ENCODE measurements around the gene REEP1. TPM values are rescaled to one million over a fixed set of nuclear protein-coding genes. Genes with fewer than 3 reads are reported as not detected.

The REEP1 gene
- polyA plus RNA-seq, 2 donors, result 2.6 to 2.9 TPM

GRCh38 chr2:86189782-86190416 is 147.5 kb downstream of the REEP1 start:
- Histone ChIP-seq H3K36me3 (ENCODE audit: control insufficient read depth in 2 of 2, insufficient read depth in 2 of 2, low read length in 1 of 2) (peaks cover 2 to 4% of the 10 kb centered on the region in 2 donors), H3K4me1 (ENCODE audit: control insufficient read depth in 2 of 2, insufficient read depth in 2 of 2, low read length in 1 of 2) (peaks cover 0 to 6% of the 10 kb centered on the region in 2 donors), H3K9me3 (ENCODE audit: control insufficient read depth in 2 of 2, insufficient read depth in 1 of 2, low read depth in 1 of 2, low read length in 1 of 2) (no peaks in the 10 kb centered on the region), H3K27ac (ENCODE audit: low read depth in 2 of 2, low read length in 1 of 2) (no peak overlapping the region), H3K27me3 (ENCODE audit: control insufficient read depth in 1 of 2, insufficient read depth in 2 of 2, low read length in 2 of 2) (no peaks in the 10 kb centered on the region), H3K4me3 (ENCODE audit: low read depth in 1 of 2, low read length in 2 of 2) (no peak overlapping the region)
- WGBS, 2 donors, result 70 to 85% methylated on average over 7 of the region's 7 CpGs

- Histone ChIP-seq H3K9me3 (ENCODE audit: control insufficient read depth in 2 of 2, insufficient read depth in 1 of 2, low read depth in 1 of 2, low read length in 1 of 2) (no peaks in the 10 kb centered on the region), H3K27ac (ENCODE audit: low read depth in 2 of 2, low read length in 1 of 2) (no peak overlapping the region), H3K4me1 (ENCODE audit: control insufficient read depth in 2 of 2, insufficient read depth in 2 of 2, low read length in 1 of 2) (peaks cover 0 to 3% of the 10 kb centered on the region in 2 donors), H3K27me3 (ENCODE audit: control insufficient read depth in 1 of 2, insufficient read depth in 2 of 2, low read length in 2 of 2) (no peaks in the 10 kb centered on the region), H3K4me3 (ENCODE audit: low read depth in 1 of 2, low read length in 2 of 2) (no peak overlapping the region), H3K36me3 (ENCODE audit: control insufficient read depth in 2 of 2, insufficient read depth in 2 of 2, low read length in 1 of 2) (peaks cover 0 to 2% of the 10 kb centered on the region in 2 donors)
Observed at GRCh38 chr2:86186431-86186830, 151.0 kb downstream of the REEP1 start.

- Histone ChIP-seq H3K27ac (ENCODE audit: low read depth in 2 of 2, low read length in 1 of 2) (no peak overlapping the region), H3K36me3 (ENCODE audit: control insufficient read depth in 2 of 2, insufficient read depth in 2 of 2, low read length in 1 of 2) (peaks cover 0 to 2% of the 10 kb centered on the region in 2 donors), H3K9me3 (ENCODE audit: control insufficient read depth in 2 of 2, insufficient read depth in 1 of 2, low read depth in 1 of 2, low read length in 1 of 2) (no peaks in the 10 kb centered on the region), H3K4me3 (ENCODE audit: low read depth in 1 of 2, low read length in 2 of 2) (no peak overlapping the region), H3K27me3 (ENCODE audit: control insufficient read depth in 1 of 2, insufficient read depth in 2 of 2, low read length in 2 of 2) (no peaks in the 10 kb centered on the region), H3K4me1 (ENCODE audit: control insufficient read depth in 2 of 2, insufficient read depth in 2 of 2, low read length in 1 of 2) (peaks cover 0 to 3% of the 10 kb centered on the region in 2 donors)
- WGBS, 2 donors, result 37 to 46% methylated on average over 1 of the region's 1 CpG
Observed at GRCh38 chr2:86185517-86186212, 151.8 kb downstream of the REEP1 start.

- no peaks in the 10 kb centered on the region for H3K4me1 ChIP-seq (ENCODE audit: control insufficient read depth in 2 of 2, insufficient read depth in 2 of 2, low read length in 1 of 2)
- no peaks in the 10 kb centered on the region for H3K9me3 ChIP-seq (ENCODE audit: control insufficient read depth in 2 of 2, insufficient read depth in 1 of 2, low read depth in 1 of 2, low read length in 1 of 2)
- H3K27ac ChIP-seq (ENCODE audit: low read depth in 2 of 2, low read length in 1 of 2), result no peak overlapping the region
- H3K4me3 ChIP-seq (ENCODE audit: low read depth in 1 of 2, low read length in 2 of 2), result no peak overlapping the region
- H3K36me3 ChIP-seq (ENCODE audit: control insufficient read depth in 2 of 2, insufficient read depth in 2 of 2, low read length in 1 of 2), result peaks cover 0 to 7% of the 10 kb centered on the region in 2 donors
- H3K27me3 ChIP-seq (ENCODE audit: control insufficient read depth in 1 of 2, insufficient read depth in 2 of 2, low read length in 2 of 2), result no peaks in the 10 kb centered on the region
Observed at GRCh38 chr2:86176597-86176996, 160.8 kb downstream of the REEP1 start.

- 95 to 100% methylated on average over 1 of the region's 1 CpG for WGBS, 2 donors
- H3K9me3 ChIP-seq (ENCODE audit: control insufficient read depth in 2 of 2, insufficient read depth in 1 of 2, low read depth in 1 of 2, low read length in 1 of 2), result no peaks in the 10 kb centered on the region
- H3K27me3 ChIP-seq (ENCODE audit: control insufficient read depth in 1 of 2, insufficient read depth in 2 of 2, low read length in 2 of 2), result no peaks in the 10 kb centered on the region
- peaks cover 0 to 7% of the 10 kb centered on the region in 2 donors for H3K36me3 ChIP-seq (ENCODE audit: control insufficient read depth in 2 of 2, insufficient read depth in 2 of 2, low read length in 1 of 2)
- H3K27ac ChIP-seq (ENCODE audit: low read depth in 2 of 2, low read length in 1 of 2), result no peak overlapping the region
- H3K4me3 ChIP-seq (ENCODE audit: low read depth in 1 of 2, low read length in 2 of 2), result no peak overlapping the region
- H3K4me1 ChIP-seq (ENCODE audit: control insufficient read depth in 2 of 2, insufficient read depth in 2 of 2, low read length in 1 of 2), result no peaks in the 10 kb centered on the region
Observed at GRCh38 chr2:86175828-86176227, 161.6 kb downstream of the REEP1 start.

- H3K4me1 ChIP-seq (ENCODE audit: control insufficient read depth in 2 of 2, insufficient read depth in 2 of 2, low read length in 1 of 2), result no peaks in the 10 kb centered on the region
- WGBS, 2 donors, result 74 to 76% methylated on average over 2 of the region's 2 CpGs
- no peak overlapping the region for H3K4me3 ChIP-seq (ENCODE audit: low read depth in 1 of 2, low read length in 2 of 2)
- no peak overlapping the region for H3K27ac ChIP-seq (ENCODE audit: low read depth in 2 of 2, low read length in 1 of 2)
- H3K27me3 ChIP-seq (ENCODE audit: control insufficient read depth in 1 of 2, insufficient read depth in 2 of 2, low read length in 2 of 2), result no peaks in the 10 kb centered on the region
- peaks cover 0 to 7% of the 10 kb centered on the region in 2 donors for H3K36me3 ChIP-seq (ENCODE audit: control insufficient read depth in 2 of 2, insufficient read depth in 2 of 2, low read length in 1 of 2)
- H3K9me3 ChIP-seq (ENCODE audit: control insufficient read depth in 2 of 2, insufficient read depth in 1 of 2, low read depth in 1 of 2, low read length in 1 of 2), result no peaks in the 10 kb centered on the region
Observed at GRCh38 chr2:86174445-86174844, 163.0 kb downstream of the REEP1 start.

- peaks cover 3% of the 10 kb centered on the region in 2 donors for H3K36me3 ChIP-seq (ENCODE audit: control insufficient read depth in 2 of 2, insufficient read depth in 2 of 2, low read length in 1 of 2)
- WGBS, 2 donors, result 87 to 93% methylated on average over 2 of the region's 2 CpGs
- no peaks in the 10 kb centered on the region for H3K4me1 ChIP-seq (ENCODE audit: control insufficient read depth in 2 of 2, insufficient read depth in 2 of 2, low read length in 1 of 2)
- H3K9me3 ChIP-seq (ENCODE audit: control insufficient read depth in 2 of 2, insufficient read depth in 1 of 2, low read depth in 1 of 2, low read length in 1 of 2), result no peaks in the 10 kb centered on the region
- H3K4me3 ChIP-seq (ENCODE audit: low read depth in 1 of 2, low read length in 2 of 2), result no peak overlapping the region
- no peaks in the 10 kb centered on the region for H3K27me3 ChIP-seq (ENCODE audit: control insufficient read depth in 1 of 2, insufficient read depth in 2 of 2, low read length in 2 of 2)
- H3K27ac ChIP-seq (ENCODE audit: low read depth in 2 of 2, low read length in 1 of 2), result no peak overlapping the region
Observed at GRCh38 chr2:86172610-86173009, 164.8 kb downstream of the REEP1 start.

- H3K4me1 ChIP-seq (ENCODE audit: control insufficient read depth in 2 of 2, insufficient read depth in 2 of 2, low read length in 1 of 2), result no peaks in the 10 kb centered on the region
- WGBS, 2 donors, result 83 to 86% methylated on average over 3 of the region's 3 CpGs
- H3K27me3 ChIP-seq (ENCODE audit: control insufficient read depth in 1 of 2, insufficient read depth in 2 of 2, low read length in 2 of 2), result no peaks in the 10 kb centered on the region
- no peak overlapping the region for H3K27ac ChIP-seq (ENCODE audit: low read depth in 2 of 2, low read length in 1 of 2)
- no peak overlapping the region for H3K4me3 ChIP-seq (ENCODE audit: low read depth in 1 of 2, low read length in 2 of 2)
- H3K36me3 ChIP-seq (ENCODE audit: control insufficient read depth in 2 of 2, insufficient read depth in 2 of 2, low read length in 1 of 2), result peaks cover 1 to 5% of the 10 kb centered on the region in 2 donors
- no peaks in the 10 kb centered on the region for H3K9me3 ChIP-seq (ENCODE audit: control insufficient read depth in 2 of 2, insufficient read depth in 1 of 2, low read depth in 1 of 2, low read length in 1 of 2)
Observed at GRCh38 chr2:86171295-86171694, 166.1 kb downstream of the REEP1 start.

- WGBS, 2 donors, result 87 to 89% methylated on average over 4 of the region's 4 CpGs
- peaks cover 0 to 6% of the 10 kb centered on the region in 2 donors for H3K36me3 ChIP-seq (ENCODE audit: control insufficient read depth in 2 of 2, insufficient read depth in 2 of 2, low read length in 1 of 2)
- H3K4me1 ChIP-seq (ENCODE audit: control insufficient read depth in 2 of 2, insufficient read depth in 2 of 2, low read length in 1 of 2), result no peaks in the 10 kb centered on the region
- no peak overlapping the region for H3K4me3 ChIP-seq (ENCODE audit: low read depth in 1 of 2, low read length in 2 of 2)
- no peaks in the 10 kb centered on the region for H3K9me3 ChIP-seq (ENCODE audit: control insufficient read depth in 2 of 2, insufficient read depth in 1 of 2, low read depth in 1 of 2, low read length in 1 of 2)
- no peaks in the 10 kb centered on the region for H3K27me3 ChIP-seq (ENCODE audit: control insufficient read depth in 1 of 2, insufficient read depth in 2 of 2, low read length in 2 of 2)
- H3K27ac ChIP-seq (ENCODE audit: low read depth in 2 of 2, low read length in 1 of 2), result no peak overlapping the region
Observed at GRCh38 chr2:86170449-86170848, 167.0 kb downstream of the REEP1 start.
